GM12878 (cell line): ENCODE data around the gene NEURL4. TPM values are rescaled to one million over a fixed set of nuclear protein-coding genes. Genes with fewer than 3 reads are reported as not detected.

Experiments used
- ATAC-seq: fragments of 200-7000 bp; cut with Tn5 transposase; 3 replicates; pipeline ENCODE4 v1.9.1; 2020; ENCODE audit warnings: mild to moderate bottlenecking, moderate library complexity
- BruUV-seq: library from RNA; stranded (reverse); fragments of 400-500 nt; replicated peaks from 2 replicates; lab custom pipeline; 2021; lab: Mats Ljungman, UMichigan
- CTCF ChIA-PET: fragments of 300-600 bp; sonication (Branson Sonifier 250); formaldehyde crosslinking; extraction: SDS; loops from one replicate; lab custom pipeline; 2021; ENCODE audit warnings: inconsistent platforms; lab: Yijun Ruan, JAX
- POLR2A ChIA-PET: fragments of 350-600 bp; formaldehyde crosslinking; extraction: SDS; loops from one replicate; lab custom pipeline; 2021; ENCODE audit warnings: inconsistent platforms; lab: Charles Lee
- RAD21 ChIA-PET: fragments of 300-600 bp; sonication (Branson Sonifier 250); formaldehyde crosslinking; loops from one replicate; lab custom pipeline; 2023; ENCODE audit warnings: antibody characterized with exemption; ENCODE audit not compliant: unreplicated experiment; lab: Charles Lee
- SMC1A ChIA-PET: fragments of 300-600 bp; sonication (Branson Sonifier 250); formaldehyde crosslinking; loops from one replicate; lab custom pipeline; 2023; ENCODE audit not compliant: unreplicated experiment, uncharacterized antibody; lab: Charles Lee
- DNase-seq: peaks from one replicate; pipeline ENCODE4 v3.0.0-alpha.2; 2011; ENCODE audit warnings: low read depth, low spot score
- FAIRE-seq: peaks from 3 replicates; lab custom pipeline; 2011; peaks lifted over from hg19 to GRCh38; lab: Jason Lieb, UNC
- H2AFZ ChIP-seq: 2 replicates; pipeline ENCODE4 v1.6.0; 2011; ENCODE audit warnings: low read depth, low read length, control low read depth; ENCODE audit not compliant: control insufficient read depth
- H3K27ac ChIP-seq: 2 replicates; pipeline ENCODE4 v1.5.1; 2011; ENCODE audit warnings: control low read depth; ENCODE audit not compliant: control insufficient read depth, insufficient read depth
- H3K27me3 ChIP-seq, 2 experiments: replicated peaks in 1 of 2; 2 replicates each; pipeline versions ENCODE4 v1.6.0 to v1.6.1; 2011; ENCODE audit warnings: low read length in 1 of 2; ENCODE audit not compliant: control insufficient read depth in 2 of 2, insufficient read depth in 2 of 2
- H3K36me3 ChIP-seq, 2 experiments: 2 replicates each; pipeline ENCODE4 v1.5.1; 2011; ENCODE audit warnings: low read length in 1 of 2; ENCODE audit not compliant: control insufficient read depth in 2 of 2, insufficient read depth in 2 of 2
- H3K4me1 ChIP-seq: 2 replicates; pipeline ENCODE4 v1.6.1; 2011; ENCODE audit warnings: mild to moderate bottlenecking, low read length, moderate library complexity, mixed read lengths; ENCODE audit not compliant: control insufficient read depth, insufficient read depth
- H3K4me2 ChIP-seq: 2 replicates; pipeline ENCODE4 v1.6.0; 2011; ENCODE audit warnings: control low read depth; ENCODE audit not compliant: control insufficient read depth, insufficient read depth
- H3K4me3 ChIP-seq: fragments of 200-600 bp; sonication (generic); 2 replicates; pipeline ENCODE4 v1.5.1; 2016
- H3K79me2 ChIP-seq: 2 replicates; pipeline ENCODE4 v1.6.0; 2011; ENCODE audit warnings: low read length; ENCODE audit not compliant: control insufficient read depth, insufficient read depth
- H3K9ac ChIP-seq: 2 replicates; pipeline ENCODE4 v1.8.0; 2011; ENCODE audit warnings: low read length, control low read depth, mixed read lengths; ENCODE audit not compliant: control insufficient read depth, insufficient read depth
- H3K9me3 ChIP-seq: replicated peaks from 3 replicates; pipeline ENCODE4 v1.5.1; 2011; ENCODE audit warnings: mild to moderate bottlenecking, low read length; ENCODE audit not compliant: control insufficient read depth, insufficient read depth
- H4K20me1 ChIP-seq: 2 replicates; pipeline ENCODE4 v1.6.0; 2011; ENCODE audit not compliant: control insufficient read depth, insufficient read depth
- BCL11A ChIP-seq: IDR thresholded peaks from 2 replicates; pipeline ENCODE4 v1.6.1; 2011; ENCODE audit warnings: low read depth, low read length
- BMI1 ChIP-seq: fragments of 450-650 bp; IDR thresholded peaks from 2 replicates; pipeline ENCODE4 v1.6.1; 2016; ENCODE audit warnings: mild to moderate bottlenecking, moderate library complexity, borderline replicate concordance
- CUX1 ChIP-seq: IDR thresholded peaks from 2 replicates; pipeline ENCODE4 v1.6.1; 2012; ENCODE audit warnings: improper control_type of control experiment, low read depth, low read length; ENCODE audit not compliant: insufficient replicate concordance
- ETV6 ChIP-seq, 2 experiments: fragments of 450-650 bp in 1 of 2; IDR thresholded peaks in 1 of 2; conservative IDR thresholded peaks in 1 of 2; 2 replicates each; pipeline ENCODE4 v1.6.1; 2014; ENCODE audit warnings: antibody characterized with exemption in 1 of 2, borderline replicate concordance in 1 of 2, low read depth in 1 of 2, mild to moderate bottlenecking in 1 of 2, moderate library complexity in 1 of 2
- GABPA ChIP-seq: IDR thresholded peaks from 2 replicates; pipeline ENCODE4 v1.6.1; 2014; ENCODE audit warnings: antibody characterized with exemption, low read depth, mild to moderate bottlenecking, inconsistent platforms
- LARP7 ChIP-seq: fragments of 450-650 bp; IDR thresholded peaks from 2 replicates; pipeline ENCODE4 v1.6.1; 2017; ENCODE audit warnings: mild to moderate bottlenecking
- MAX ChIP-seq: IDR thresholded peaks from 2 replicates; pipeline ENCODE4 v1.6.1; 2012; ENCODE audit warnings: low read depth, low read length, improper control_type of control experiment
- NFIC ChIP-seq: IDR thresholded peaks from 2 replicates; pipeline ENCODE4 v1.6.1; 2012; ENCODE audit warnings: low read depth, mild to moderate bottlenecking, inconsistent platforms, low read length, moderate library complexity
- POLR2A ChIP-seq: IDR thresholded peaks from 2 replicates; pipeline ENCODE4 v1.6.1; 2011; ENCODE audit warnings: low read depth, mild to moderate bottlenecking, low read length
- RFX5 ChIP-seq: IDR thresholded peaks from 2 replicates; pipeline ENCODE4 v1.6.1; 2011; ENCODE audit warnings: low read depth, low read length, improper control_type of control experiment
- STAT1 ChIP-seq: fragments of 450-650 bp; conservative IDR thresholded peaks from 2 replicates; pipeline ENCODE4 v1.6.1; 2014; ENCODE audit warnings: antibody characterized with exemption, mild to moderate bottlenecking
- USF2 ChIP-seq: IDR thresholded peaks from 2 replicates; pipeline ENCODE4 v1.6.1; 2011; ENCODE audit warnings: low read depth, low read length, improper control_type of control experiment, borderline replicate concordance
- ZNF622 ChIP-seq: fragments of 450-650 bp; IDR thresholded peaks from 2 replicates; pipeline ENCODE4 v1.6.1; 2017; ENCODE audit warnings: mild to moderate bottlenecking, inconsistent platforms
- WGBS: methylation state at CpG from one replicate; pipeline ENCODE4 v1.1.6; 2016; ENCODE audit warnings: low lambda C conversion rate; ENCODE audit not compliant: insufficient replicate concordance, insufficient coverage; ENCODE audit errors: missing lambda C conversion rate; 5-methylcytosine and 5-hydroxymethylcytosine counted together
- in situ Hi-C: fragments of 300-500 bp; cut with MboI; formaldehyde crosslinking; loops from 9 replicates; pipeline ENCODE4 v1.14.3; 2018; ENCODE audit warnings: mixed read lengths
- intact Hi-C: fragments of 100-400 bp; cut with micrococcal nuclease; formaldehyde crosslinking; loops from one replicate; pipeline ENCODE4 v1.14.2; 2022; ENCODE audit not compliant: unreplicated experiment
- polyA plus RNA-seq, 11 experiments: library from polyadenylated mRNA; depleted of rRNA in 4 of 11; unstranded in 6 of 11; stranded (reverse) in 5 of 11; fragments of >200 nt; fragmentation: Nextera tagmentation in 4 of 11; fragmentation: Illumina TruSeq in 1 of 11; extraction: Ambion mirVana in 4 of 11; extraction: Trizol in 1 of 11; gene quantifications; 1 replicate in 1 of 11; 2 replicates in 10 of 11; pipeline versions ENCODE4 v1.2.1 to v1.2.3, GENCODE V29; 2011 to 2016; ENCODE audit warnings: inconsistent platforms in 2 of 11, missing spikeins in 2 of 11, low read depth in 1 of 11
- total RNA-seq, 4 experiments: library from RNA; depleted of rRNA in 3 of 4; stranded (reverse); fragments of >200 nt in 3 of 4; fragmentation: Illumina TruSeq in 1 of 4; extraction: Trizol in 1 of 4; gene quantifications; 2 replicates each; pipeline versions ENCODE4 v1.2.1 to v1.2.3, GENCODE V29; 2013 to 2021
- TF ChIP-seq, protein P1 (sequence below): fragments of 150-350 bp; IDR thresholded peaks from 2 replicates; pipeline ENCODE4 v1.6.1; 2014; ENCODE audit warnings: mild to moderate bottlenecking, low read depth, low read length

Gene NEURL4
- total and polyA plus RNA-seq, 10 of the 15 experiments (the other 5 are each of a cell fraction or from before 2014, with no cell fraction given) = 0.03 to 41.9 (median 10.0) TPM

DNA sequence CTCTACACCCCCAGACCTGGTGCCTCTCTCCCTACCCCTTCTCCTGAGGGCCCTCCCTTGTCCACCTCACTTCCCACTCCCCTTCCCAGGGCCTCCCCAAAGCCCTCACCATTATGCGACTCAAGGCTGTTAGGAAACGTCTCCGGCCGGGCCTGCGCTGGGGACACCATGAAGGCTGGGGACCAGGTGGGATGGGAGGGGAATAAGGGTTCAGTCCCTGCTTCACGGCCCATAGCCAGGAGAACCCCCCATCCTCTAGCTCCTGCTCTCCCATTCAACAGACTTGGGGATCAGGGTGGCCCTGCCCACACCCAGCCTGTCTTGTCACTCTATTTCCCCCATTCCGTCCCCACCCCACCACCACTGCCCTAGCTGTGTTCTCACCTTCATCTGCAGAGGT lies 2.1 kb downstream of the NEURL4 start (continued):
- TF ChIP-seq ETV6 (conservative IDR thresholded peaks at IDR 0.05 in 1 of 2, IDR thresholded peaks at IDR 0.05 in 1 of 2; ENCODE audit: borderline replicate concordance in 1 of 2, low read depth in 1 of 2) (no peak), BMI1 (no peak), NFIC (no peak), ZNF622 (no peak), MAX (no peak), RFX5 (no peak), LARP7 (no peak), STAT1 (no peak), POLR2A (no peak)
- TF ChIP-seq, protein P1, sequence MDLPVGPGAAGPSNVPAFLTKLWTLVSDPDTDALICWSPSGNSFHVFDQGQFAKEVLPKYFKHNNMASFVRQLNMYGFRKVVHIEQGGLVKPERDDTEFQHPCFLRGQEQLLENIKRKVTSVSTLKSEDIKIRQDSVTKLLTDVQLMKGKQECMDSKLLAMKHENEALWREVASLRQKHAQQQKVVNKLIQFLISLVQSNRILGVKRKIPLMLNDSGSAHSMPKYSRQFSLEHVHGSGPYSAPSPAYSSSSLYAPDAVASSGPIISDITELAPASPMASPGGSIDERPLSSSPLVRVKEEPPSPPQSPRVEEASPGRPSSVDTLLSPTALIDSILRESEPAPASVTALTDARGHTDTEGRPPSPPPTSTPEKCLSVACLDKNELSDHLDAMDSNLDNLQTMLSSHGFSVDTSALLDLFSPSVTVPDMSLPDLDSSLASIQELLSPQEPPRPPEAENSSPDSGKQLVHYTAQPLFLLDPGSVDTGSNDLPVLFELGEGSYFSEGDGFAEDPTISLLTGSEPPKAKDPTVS = no peak

- intact Hi-C loops = no loop called here
- FAIRE-seq = no peak
- TF ChIP-seq GABPA (no peak), BCL11A (no peak), LARP7 (no peak), USF2 (no peak), CUX1 (no peak)
These were observed 2.9 kb downstream of the NEURL4 start for GRCh38 chr17:7326186-7326585.

More at GRCh38 chr17:7326186-7326585, 2.9 kb downstream of the NEURL4 start:
- Histone ChIP-seq H3K9ac (no peak overlapping the region), H3K9me3 (no peaks in the 10 kb centered on the region), H3K79me2 (peaks cover 17% of the 10 kb centered on the region), H3K4me2 (no peak overlapping the region), H3K4me3 (no peak overlapping the region), H3K36me3 (peaks cover 6 to 29% of the 10 kb centered on the region in 2 experiments; a peak in 3 of 4 replicates), H3K27me3 (no peaks in the 10 kb centered on the region), H2AFZ (no peak overlapping the region), H3K4me1 (peaks cover 14% of the 10 kb centered on the region), H4K20me1 (no peaks in the 10 kb centered on the region), H3K27ac (no peak overlapping the region)
- BruUV-seq = no TSS peak
- ChIA-PET CTCF (interaction anchor here (1.0 to 7.9 kb wide), 6 partner anchors 11 to 112 kb away, joined by 3 to 49 read pairs (median 5); partner anchors contain the start of gene ACAP1), SMC1A (interaction anchor here (0.9 to 3.5 kb wide), 2 partner anchors 10 to 78 kb away, joined by 3 to 21 read pairs; partner anchors contain the start of genes ACAP1 and TMEM256), RAD21 (interaction anchor here (1.5 to 2.2 kb wide), 2 partner anchors 11 to 28 kb away, joined by 3 to 10 read pairs; partner anchors contain the start of gene ACAP1), POLR2A (interaction anchor here (3.2 kb wide), 1 partner anchor 10 kb away, joined by 21 read pairs; the partner anchor contains the start of gene ACAP1)
- ATAC-seq = no peak
- in situ Hi-C loops = no loop called here
- DNase-seq = no peak
- 95% methylated on average over 11 of the region's 11 CpGs for WGBS
